Osteoblast (primary cell): ENCODE measurements around the gene DLG2. TPM values are rescaled to one million over a fixed set of nuclear protein-coding genes. Genes with fewer than 3 reads are reported as not detected.

Experiments
- DNase-seq: peaks from one replicate; pipeline ENCODE4 v3.0.0; 2011; ENCODE audit warnings: low spot score, mixed read lengths; ENCODE audit not compliant: insufficient read length; ENCODE audit errors: missing footprints
- H2AFZ ChIP-seq: 2 replicates; pipeline ENCODE4 v1.6.0; 2011; ENCODE audit warnings: mild to moderate bottlenecking, low read length
- H3K27ac ChIP-seq: 2 replicates; pipeline ENCODE4 v1.5.1; 2011; ENCODE audit warnings: mild to moderate bottlenecking, low read depth, low read length, moderate library complexity
- H3K27me3 ChIP-seq: 2 replicates; pipeline ENCODE4 v1.6.0; 2012; ENCODE audit warnings: mild to moderate bottlenecking, control low read depth, inconsistent platforms, low read length, moderate library complexity; ENCODE audit not compliant: insufficient read depth
- H3K36me3 ChIP-seq: 2 replicates; pipeline ENCODE4 v1.5.1; 2011; ENCODE audit warnings: mild to moderate bottlenecking, low read length, control low read depth, moderate library complexity; ENCODE audit not compliant: insufficient read depth
- H3K4me1 ChIP-seq: 2 replicates; pipeline ENCODE4 v1.5.1; 2011; ENCODE audit warnings: mild to moderate bottlenecking, low read length, control low read depth, moderate library complexity; ENCODE audit not compliant: insufficient read depth
- H3K4me2 ChIP-seq: 2 replicates; pipeline ENCODE4 v1.6.0; 2011; ENCODE audit warnings: mild to moderate bottlenecking, low read length; ENCODE audit not compliant: insufficient read depth
- H3K4me3 ChIP-seq: fragments of 200-600 bp; sonication (generic); 3 replicates; pipeline ENCODE4 v1.5.1; 2012; ENCODE audit warnings: mild to moderate bottlenecking, low read length, inconsistent platforms; ENCODE audit not compliant: insufficient read depth
- H3K79me2 ChIP-seq: 2 replicates; pipeline ENCODE4 v1.6.0; 2012; ENCODE audit warnings: mild to moderate bottlenecking, low read length, control low read depth, inconsistent platforms; ENCODE audit not compliant: insufficient read depth
- H3K9me3 ChIP-seq: 2 replicates; pipeline ENCODE4 v1.5.1; 2011; ENCODE audit warnings: low read depth, low read length, control low read depth
- H4K20me1 ChIP-seq: 2 replicates; pipeline ENCODE4 v1.6.0; 2012; ENCODE audit warnings: mild to moderate bottlenecking, low read length, control low read depth; ENCODE audit not compliant: insufficient read depth
- total RNA-seq: library from RNA; depleted of rRNA; stranded (reverse); fragments of >200 nt; gene quantifications from 2 replicates; pipeline ENCODE4 v1.2.3, GENCODE V29; 2012
- TF ChIP-seq, protein P1 (sequence below): IDR thresholded peaks from 2 replicates; pipeline ENCODE4 v1.5.1; 2011; ENCODE audit warnings: mild to moderate bottlenecking, low read depth, low read length, moderate library complexity; ENCODE audit errors: extremely low read depth

Gene DLG2
- total RNA-seq, 1 donor: 3.3 TPM

- H4K20me1 ChIP-seq: no peaks in the 10 kb centered on the region
Measured at GRCh38 chr11:84069048-84069447, 1558.1 kb downstream of the DLG2 start.

DNA sequence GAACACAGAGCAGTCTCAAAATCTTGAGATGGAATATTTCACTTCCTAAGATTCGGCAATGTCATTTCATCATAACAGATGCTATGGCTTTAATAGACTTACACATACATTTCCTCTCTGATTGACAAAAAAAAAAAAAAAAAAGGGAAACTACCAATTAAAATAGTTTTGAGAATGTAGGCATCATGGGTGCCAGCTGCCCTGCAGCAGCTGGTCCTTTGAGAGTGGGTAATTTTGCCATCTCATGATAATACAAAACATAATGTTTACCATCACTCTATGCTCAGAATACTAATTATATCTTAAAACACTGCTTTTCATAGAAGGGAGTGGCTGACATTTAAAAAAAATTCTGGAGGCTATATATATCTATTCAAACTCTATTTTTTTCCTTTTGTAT, 1565.4 kb downstream of the DLG2 start:
- Histone ChIP-seq H3K4me2 (no peak overlapping the region), H3K36me3 (no peaks in the 10 kb centered on the region), H3K27me3 (no peaks in the 10 kb centered on the region), H3K27ac (no peak overlapping the region), H3K9me3 (no peaks in the 10 kb centered on the region), H3K79me2 (no peaks in the 10 kb centered on the region), H3K4me1 (no peaks in the 10 kb centered on the region), H4K20me1 (no peaks in the 10 kb centered on the region), H2AFZ (no peak overlapping the region), H3K4me3 (no peak overlapping the region)
- no peak for DNase-seq
- TF ChIP-seq, protein P1, sequence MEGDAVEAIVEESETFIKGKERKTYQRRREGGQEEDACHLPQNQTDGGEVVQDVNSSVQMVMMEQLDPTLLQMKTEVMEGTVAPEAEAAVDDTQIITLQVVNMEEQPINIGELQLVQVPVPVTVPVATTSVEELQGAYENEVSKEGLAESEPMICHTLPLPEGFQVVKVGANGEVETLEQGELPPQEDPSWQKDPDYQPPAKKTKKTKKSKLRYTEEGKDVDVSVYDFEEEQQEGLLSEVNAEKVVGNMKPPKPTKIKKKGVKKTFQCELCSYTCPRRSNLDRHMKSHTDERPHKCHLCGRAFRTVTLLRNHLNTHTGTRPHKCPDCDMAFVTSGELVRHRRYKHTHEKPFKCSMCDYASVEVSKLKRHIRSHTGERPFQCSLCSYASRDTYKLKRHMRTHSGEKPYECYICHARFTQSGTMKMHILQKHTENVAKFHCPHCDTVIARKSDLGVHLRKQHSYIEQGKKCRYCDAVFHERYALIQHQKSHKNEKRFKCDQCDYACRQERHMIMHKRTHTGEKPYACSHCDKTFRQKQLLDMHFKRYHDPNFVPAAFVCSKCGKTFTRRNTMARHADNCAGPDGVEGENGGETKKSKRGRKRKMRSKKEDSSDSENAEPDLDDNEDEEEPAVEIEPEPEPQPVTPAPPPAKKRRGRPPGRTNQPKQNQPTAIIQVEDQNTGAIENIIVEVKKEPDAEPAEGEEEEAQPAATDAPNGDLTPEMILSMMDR: no peak

More at GRCh38 chr11:84069048-84069447, 1558.1 kb downstream of the DLG2 start:
- H3K79me2 ChIP-seq: no peaks in the 10 kb centered on the region
- H3K36me3 ChIP-seq: no peaks in the 10 kb centered on the region
- H3K27ac ChIP-seq: no peak overlapping the region
- no peak overlapping the region for H2AFZ ChIP-seq
- no peaks in the 10 kb centered on the region for H3K27me3 ChIP-seq
- TF ChIP-seq, protein P1: no peak
- H3K4me1 ChIP-seq: no peaks in the 10 kb centered on the region
- H3K4me3 ChIP-seq: no peak overlapping the region
- no peak overlapping the region for H3K4me2 ChIP-seq
- H3K9me3 ChIP-seq: no peaks in the 10 kb centered on the region
- DNase-seq: peak; percentile 14

GRCh38 chr11:84056653-84057376, 1570.3 kb downstream of the DLG2 start:
- DNase-seq: no peak
- H3K27ac ChIP-seq: no peak overlapping the region
- TF ChIP-seq, protein P1: no peak

DNA sequence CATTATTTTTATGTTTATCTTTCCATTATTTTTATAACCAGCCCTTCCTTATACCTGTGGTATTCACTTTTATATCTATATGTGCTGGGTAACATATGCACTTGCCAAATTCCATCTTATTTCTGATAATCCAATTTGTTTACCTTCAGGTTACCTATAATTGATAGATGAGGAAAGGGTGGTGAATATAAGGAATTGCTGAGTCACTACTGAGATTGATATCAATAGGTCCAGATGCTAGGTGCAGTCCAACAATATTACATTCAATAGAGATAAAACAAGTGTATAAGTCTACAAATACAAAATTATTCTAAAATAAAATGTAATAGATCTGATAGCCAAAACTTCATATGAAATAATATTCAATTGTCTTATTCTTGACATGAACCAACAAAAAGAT, 1582.0 kb downstream of the DLG2 start:
- TF ChIP-seq, protein P1: no peak
- no peak overlapping the region for H3K27ac ChIP-seq
- no peak overlapping the region for H3K4me3 ChIP-seq
- no peaks in the 10 kb centered on the region for H4K20me1 ChIP-seq
- no peaks in the 10 kb centered on the region for H3K36me3 ChIP-seq
- H3K4me1 ChIP-seq: no peaks in the 10 kb centered on the region
- no peak for DNase-seq
- no peaks in the 10 kb centered on the region for H3K9me3 ChIP-seq
- H3K4me2 ChIP-seq: no peak overlapping the region
- no peaks in the 10 kb centered on the region for H3K79me2 ChIP-seq
- H2AFZ ChIP-seq: no peak overlapping the region
- no peaks in the 10 kb centered on the region for H3K27me3 ChIP-seq

More at GRCh38 chr11:84056653-84057376, 1570.3 kb downstream of the DLG2 start:
- Histone ChIP-seq H2AFZ (no peak overlapping the region), H4K20me1 (no peaks in the 10 kb centered on the region), H3K4me2 (no peak overlapping the region), H3K79me2 (no peaks in the 10 kb centered on the region), H3K4me1 (no peaks in the 10 kb centered on the region), H3K27me3 (no peaks in the 10 kb centered on the region), H3K9me3 (no peaks in the 10 kb centered on the region), H3K4me3 (no peak overlapping the region), H3K36me3 (no peaks in the 10 kb centered on the region)
